Measurements from ENCODE around the gene NFATC1. TPM values are rescaled to one million over a fixed set of nuclear protein-coding genes. Genes with fewer than 3 reads are reported as not detected.

The NFATC1 gene
- total and polyA plus RNA-seq, 2 experiments from 2014 or later = 4.2 to 11.3 TPM

GRCh38 chr18:79426376-79427300, 30.9 kb downstream of the NFATC1 start:
- no peak overlapping the region for H3K4me3 ChIP-seq
- no peaks in the 10 kb centered on the region for H3K27me3 ChIP-seq
- 91% methylated on average over 32 of the region's 37 CpGs for WGBS (ENCODE audit: low lambda C conversion rate, missing lambda C conversion rate)
- H3K36me3 ChIP-seq (replicated peaks; ENCODE audit: insufficient read depth, low read depth) = no peaks in the 10 kb centered on the region
- no peaks in the 10 kb centered on the region for H3K4me1 ChIP-seq (ENCODE audit: insufficient read depth)
- TF ChIP-seq EZH2phosphoT487 (IDR thresholded peaks at IDR 0.05; ENCODE audit: low read depth, severe bottlenecking, unreplicated experiment) = no peak
- TF ChIP-seq EZH2 (IDR thresholded peaks at IDR 0.05; ENCODE audit: borderline replicate concordance) = no peak
- TF ChIP-seq CTCF (IDR thresholded peaks at IDR 0.05; ENCODE audit: poor library complexity) = no peak
- H3K9me2 ChIP-seq (replicated peaks; ENCODE audit: insufficient read depth) = no peaks in the 10 kb centered on the region
- no peak overlapping the region for H3K27ac ChIP-seq
- no peaks in the 10 kb centered on the region for H4K20me1 ChIP-seq (ENCODE audit: insufficient read depth, poor library complexity, severe bottlenecking)
- H3K9me3 ChIP-seq (ENCODE audit: low read depth) = no peaks in the 10 kb centered on the region
- no peak overlapping the region for H2AFZ ChIP-seq
- DNase-seq (ENCODE audit: low spot score) = no peak
- H3K4me2 ChIP-seq = no peak overlapping the region
- H3K79me2 ChIP-seq = no peaks in the 10 kb centered on the region

- no peak overlapping the region for H2AFZ ChIP-seq
- no peaks in the 10 kb centered on the region for H3K36me3 ChIP-seq (replicated peaks; ENCODE audit: insufficient read depth, low read depth)
- no peaks in the 10 kb centered on the region for H3K27me3 ChIP-seq
- no peaks in the 10 kb centered on the region for H3K9me2 ChIP-seq (replicated peaks; ENCODE audit: insufficient read depth)
- WGBS (ENCODE audit: low lambda C conversion rate, missing lambda C conversion rate) = 77% methylated on average over 11 of the region's 29 CpGs
- no peak for TF ChIP-seq EZH2phosphoT487 (IDR thresholded peaks at IDR 0.05; ENCODE audit: low read depth, severe bottlenecking, unreplicated experiment)
- TF ChIP-seq EZH2 (IDR thresholded peaks at IDR 0.05; ENCODE audit: borderline replicate concordance) = no peak
- TF ChIP-seq CTCF (IDR thresholded peaks at IDR 0.05; ENCODE audit: poor library complexity) = no peak
- H3K79me2 ChIP-seq = no peaks in the 10 kb centered on the region
- H3K4me1 ChIP-seq (ENCODE audit: insufficient read depth) = no peaks in the 10 kb centered on the region
- H3K4me3 ChIP-seq = no peak overlapping the region
- no peak overlapping the region for H3K4me2 ChIP-seq
- H3K9me3 ChIP-seq (ENCODE audit: low read depth) = no peaks in the 10 kb centered on the region
- no peak overlapping the region for H3K27ac ChIP-seq
- DNase-seq (ENCODE audit: low spot score) = no peak
- H4K20me1 ChIP-seq (ENCODE audit: insufficient read depth, poor library complexity, severe bottlenecking) = no peaks in the 10 kb centered on the region
Observed at GRCh38 chr18:79427368-79428225, 31.9 kb downstream of the NFATC1 start.

GRCh38 chr18:79428287-79428686, 32.6 kb downstream of the NFATC1 start:
- no peaks in the 10 kb centered on the region for H3K36me3 ChIP-seq (replicated peaks; ENCODE audit: insufficient read depth, low read depth)
- H3K9me2 ChIP-seq (replicated peaks; ENCODE audit: insufficient read depth) = no peaks in the 10 kb centered on the region
- H3K27ac ChIP-seq = no peak overlapping the region
- WGBS (ENCODE audit: low lambda C conversion rate, missing lambda C conversion rate) = 90% methylated on average over 10 of the region's 10 CpGs
- no peaks in the 10 kb centered on the region for H4K20me1 ChIP-seq (ENCODE audit: insufficient read depth, poor library complexity, severe bottlenecking)
- no peak for TF ChIP-seq EZH2phosphoT487 (IDR thresholded peaks at IDR 0.05; ENCODE audit: low read depth, severe bottlenecking, unreplicated experiment)
- TF ChIP-seq EZH2 (IDR thresholded peaks at IDR 0.05; ENCODE audit: borderline replicate concordance) = no peak
- no peak for TF ChIP-seq CTCF (IDR thresholded peaks at IDR 0.05; ENCODE audit: poor library complexity)
- H3K27me3 ChIP-seq = no peaks in the 10 kb centered on the region
- no peak overlapping the region for H2AFZ ChIP-seq
- H3K4me2 ChIP-seq = no peak overlapping the region
- H3K79me2 ChIP-seq = no peaks in the 10 kb centered on the region
- H3K4me3 ChIP-seq = no peak overlapping the region
- H3K9me3 ChIP-seq (ENCODE audit: low read depth) = no peaks in the 10 kb centered on the region
- no peaks in the 10 kb centered on the region for H3K4me1 ChIP-seq (ENCODE audit: insufficient read depth)
- no peak for DNase-seq (ENCODE audit: low spot score)
